HG03095 (cell line): Measurements from ENCODE around the gene EN2.

Experiments
- ATAC-seq: cut with Tn5 transposase; IDR thresholded peaks from one replicate; pipeline ENCODE4 v1.9.1; 2021; ENCODE audit warnings: moderate library complexity; ENCODE audit not compliant: unreplicated experiment

Gene EN2

DNA sequence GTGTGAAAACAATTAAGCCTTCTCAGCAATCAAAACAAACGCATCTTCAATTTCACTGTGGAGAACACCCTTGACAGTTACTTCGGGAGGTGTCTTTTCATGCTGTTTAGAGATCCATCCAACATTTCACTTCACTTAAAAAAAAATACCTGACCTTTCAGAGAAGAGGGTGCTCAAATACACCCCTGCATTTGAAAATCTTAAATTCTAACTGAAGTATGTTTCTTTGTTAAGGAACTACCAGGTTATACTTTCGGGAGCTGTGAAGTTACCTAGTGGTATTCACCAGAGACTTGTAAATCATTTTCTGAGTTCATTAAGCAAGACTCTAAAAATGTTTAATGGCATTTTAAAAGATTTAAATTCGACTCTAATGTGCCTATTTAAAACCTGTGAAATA is 49.6 kb downstream of the EN2 start:
- no peak for ATAC-seq

- no peak for ATAC-seq
Observed at GRCh38 chr7:155508376-155509358, 50.7 kb downstream of the EN2 start.

DNA sequence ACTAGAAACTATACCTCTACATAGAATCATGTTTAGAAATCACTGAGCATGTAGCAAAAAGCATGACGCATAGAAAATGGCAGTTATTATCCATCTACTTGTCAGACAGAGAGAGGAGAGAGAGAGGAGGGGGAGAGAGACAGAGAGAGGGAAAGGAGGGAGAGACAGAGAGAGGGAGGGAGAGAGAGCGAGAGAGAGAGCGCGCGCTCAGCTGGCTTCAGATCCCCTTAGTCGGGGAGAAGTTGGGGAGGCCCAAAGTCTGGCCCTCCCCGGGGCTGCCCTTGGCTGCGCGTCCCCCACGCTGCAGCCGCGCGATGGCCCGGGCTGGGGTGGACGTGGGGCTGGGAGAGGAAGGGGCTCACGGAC is 51.4 kb downstream of the EN2 start:
- ATAC-seq: no peak

DNA sequence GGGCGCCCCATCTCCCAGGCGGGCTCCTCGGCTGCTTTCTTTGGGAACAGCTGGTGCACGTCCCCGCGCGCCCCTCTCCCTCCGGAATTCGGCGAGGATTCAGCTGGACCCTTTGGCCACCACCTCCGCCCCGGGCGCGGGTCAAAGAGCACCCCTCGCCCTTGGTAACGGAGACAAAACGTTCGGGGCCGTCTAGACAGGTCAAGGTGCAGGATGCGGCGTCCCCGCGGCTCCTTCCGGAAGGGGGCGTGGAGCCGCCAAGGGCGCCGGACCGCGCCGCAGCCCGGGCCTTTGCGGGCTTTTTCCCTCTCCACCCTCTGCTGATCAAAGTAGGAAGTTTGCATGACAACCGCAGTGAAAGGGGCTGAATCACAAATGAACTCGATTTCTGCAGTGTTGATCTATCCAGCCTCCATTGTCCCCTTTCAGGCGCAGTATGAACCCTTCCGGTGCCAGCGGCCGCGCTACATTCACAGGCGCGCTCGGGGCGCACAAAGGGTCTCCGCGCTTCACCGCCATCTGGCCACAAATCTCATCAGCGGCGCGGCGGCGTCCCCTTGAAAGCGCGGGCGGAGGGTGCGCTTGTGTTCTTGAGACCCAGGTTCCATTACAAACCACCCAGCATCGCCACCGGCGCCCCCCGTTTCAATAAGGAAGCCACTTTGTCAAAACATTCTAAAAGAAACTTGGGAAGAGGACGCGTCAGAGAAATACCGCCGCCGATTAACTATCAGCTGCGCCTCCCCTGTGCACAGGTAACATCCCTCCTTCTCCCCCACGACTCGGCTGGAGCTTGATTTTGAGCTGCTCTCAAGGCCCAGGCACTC is 52.0 kb downstream of the EN2 start:
- no peak for ATAC-seq

DNA sequence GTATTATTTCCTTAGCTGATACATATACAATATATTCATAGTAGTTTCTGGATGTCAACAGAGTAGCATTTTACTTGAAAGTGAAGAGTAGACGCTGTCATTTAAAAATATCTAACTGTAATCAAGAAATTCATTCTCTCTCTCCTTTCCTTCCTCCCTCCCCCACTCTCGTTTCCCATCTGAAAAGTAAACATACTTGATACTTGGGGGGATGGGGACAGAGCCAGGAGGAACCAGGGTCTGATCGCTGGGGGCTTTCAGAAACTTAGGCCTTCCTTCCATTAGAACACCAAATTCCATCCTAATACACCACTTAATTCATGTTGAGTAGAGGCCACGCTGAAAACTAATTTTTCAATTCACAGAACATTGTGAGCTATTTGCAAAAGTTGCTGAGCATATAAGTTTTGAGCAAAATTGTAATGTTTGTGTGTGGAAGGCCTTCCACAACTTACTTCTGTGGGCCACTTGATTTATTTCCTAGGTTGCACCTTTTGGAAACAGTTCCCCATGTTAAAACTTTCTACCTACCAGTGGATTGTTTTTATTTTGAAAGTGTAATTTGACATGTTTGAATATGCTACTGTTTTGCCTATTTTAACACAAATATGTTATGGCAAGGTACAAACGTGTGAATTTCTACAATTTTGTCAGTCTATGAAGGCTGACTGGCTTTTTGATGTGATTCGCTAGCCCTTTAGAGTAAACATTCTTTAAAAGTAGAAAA is 53.2 kb downstream of the EN2 start:
- no peak for ATAC-seq

DNA sequence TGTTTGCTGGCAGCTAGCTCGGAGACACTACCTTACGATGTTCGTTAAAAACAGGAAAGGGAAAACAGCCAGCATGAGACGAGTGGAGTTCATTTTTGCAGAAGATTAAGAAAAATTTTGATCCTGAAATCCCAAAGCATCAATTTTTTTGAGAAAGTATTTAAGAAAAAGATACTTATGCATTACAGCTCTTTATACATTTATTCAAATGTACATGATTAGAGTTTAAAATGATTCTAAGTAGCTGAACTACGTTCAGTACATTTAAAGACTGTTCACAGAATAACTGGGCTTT is 53.7 kb downstream of the EN2 start:
- ATAC-seq: no peak

DNA sequence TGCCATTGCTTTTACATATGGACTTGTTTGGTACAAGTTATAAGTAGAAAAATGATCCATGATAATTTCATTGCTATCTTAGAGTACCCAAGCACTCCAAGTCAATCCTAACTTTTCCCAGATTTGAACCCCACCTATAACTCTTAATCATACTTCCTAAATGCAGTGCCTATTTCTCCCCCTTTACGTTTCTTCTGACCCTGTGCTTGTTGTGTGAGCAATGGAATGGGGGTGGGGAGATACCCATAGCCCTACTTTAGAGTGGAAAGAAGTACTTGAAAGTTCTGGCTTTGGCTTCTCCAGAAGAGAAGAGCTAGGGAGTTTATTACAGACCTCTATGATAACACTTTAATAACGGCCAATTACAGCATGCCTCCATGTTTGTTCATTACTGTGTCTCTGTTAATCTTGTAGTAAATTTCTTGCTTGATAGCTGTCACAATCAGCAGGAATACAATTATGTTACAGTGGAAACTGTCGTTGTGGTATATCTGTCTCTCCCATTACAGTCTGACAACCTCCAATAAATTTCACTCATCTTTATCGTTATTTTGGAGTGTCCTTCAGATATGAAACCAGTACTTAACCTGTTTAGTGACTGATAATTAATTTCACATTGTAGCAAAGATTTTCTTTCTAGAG is 54.4 kb downstream of the EN2 start:
- no peak for ATAC-seq

DNA sequence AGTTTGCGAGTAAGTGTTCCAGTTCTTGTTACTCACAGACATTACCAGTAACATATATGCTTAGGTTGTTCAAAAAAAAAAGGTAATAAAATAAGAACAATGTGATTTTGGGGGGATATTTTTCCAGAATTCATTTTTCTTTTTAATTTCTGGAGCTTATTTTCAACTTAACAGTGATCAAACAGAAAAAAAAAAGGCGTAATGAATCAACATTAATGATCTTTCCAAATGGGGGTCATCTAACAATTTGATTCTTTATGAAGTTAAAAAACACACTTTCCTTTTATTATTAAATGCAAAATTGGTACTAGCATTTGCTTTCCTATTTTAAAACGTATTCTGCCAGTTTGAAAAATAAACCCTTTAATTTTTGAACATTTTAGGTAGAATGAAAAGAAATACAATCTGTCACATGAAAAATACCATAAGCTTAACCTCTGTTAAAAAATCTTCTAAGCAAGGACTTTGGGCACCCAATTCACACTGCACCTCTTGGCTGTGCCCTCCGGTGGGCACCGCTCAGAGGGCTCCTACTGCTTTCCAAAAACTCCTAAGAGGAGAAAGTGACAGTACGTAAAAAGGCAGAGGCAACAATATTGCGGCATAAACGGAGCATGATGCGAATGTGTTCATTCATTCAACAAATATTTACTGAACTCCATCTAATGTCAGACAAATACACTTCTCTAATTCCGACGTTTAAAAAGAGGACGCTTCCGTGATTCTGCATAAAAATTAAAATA is 55.8 kb downstream of the EN2 start:
- no peak for ATAC-seq

DNA sequence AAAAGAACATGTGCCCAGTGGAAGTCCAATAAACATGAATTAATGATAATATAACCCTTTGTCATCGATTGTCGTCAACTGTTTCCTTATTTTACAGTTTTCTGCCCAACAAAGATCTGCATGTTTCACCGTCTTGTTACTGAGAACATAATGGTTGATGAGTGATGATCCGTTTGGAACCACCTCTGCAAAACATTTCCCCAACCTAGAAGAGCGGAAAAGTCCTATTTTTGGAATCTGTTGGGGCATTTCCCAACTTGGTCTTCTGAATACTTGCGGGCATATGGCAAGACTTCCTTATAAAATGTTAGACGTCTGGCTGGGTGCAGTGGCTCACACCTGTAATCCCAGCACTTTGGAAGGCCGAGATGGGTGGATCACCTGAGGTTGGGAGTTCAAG is 56.4 kb downstream of the EN2 start:
- no peak for ATAC-seq
